ENCODE results near the gene PTTG1IP. TPM values are rescaled to one million over a fixed set of nuclear protein-coding genes. Genes with fewer than 3 reads are reported as not detected.

Gene PTTG1IP
- total and polyA plus RNA-seq, 2 donors from 2014 or later = 187 to 378 TPM

DNA sequence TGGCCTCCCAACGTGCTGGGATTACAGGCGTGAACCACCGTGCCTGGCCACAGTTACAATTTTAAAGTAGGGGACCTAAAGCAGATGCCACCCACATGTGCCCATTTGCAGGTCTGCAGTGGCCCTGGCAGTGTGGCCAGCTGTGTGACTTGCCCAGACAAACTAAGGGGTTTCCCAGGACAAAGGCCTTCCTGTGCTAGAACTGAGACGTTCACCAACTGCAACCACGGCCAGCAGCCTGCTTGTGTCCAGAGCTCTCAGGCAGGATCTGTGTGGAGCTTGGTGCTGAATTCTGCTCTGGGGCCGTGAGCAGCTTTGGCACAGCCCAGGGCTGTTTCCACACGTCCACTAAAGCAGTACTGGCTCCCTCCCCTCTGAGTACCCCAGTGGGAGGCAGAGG is 10.6 kb upstream of the PTTG1IP start:
- intact Hi-C loops (cut with DNase I) = no loop called here
- DNase-seq (peak in 1 of 5 donors; percentile 49), FAIRE-seq (no peak)
- Histone ChIP-seq H3K27me3 (ENCODE audit: control insufficient read depth, insufficient read depth, low read length) (no peaks in the 10 kb centered on the region), H3K36me3 (ENCODE audit: control insufficient read depth in 2 of 3, insufficient read depth in 3 of 3, low read length in 3 of 3) (no peaks in the 10 kb centered on the region), H3K4me3 (ENCODE audit: low read length in 3 of 3) (no peak overlapping the region), H3K9me3 (ENCODE audit: control insufficient read depth in 2 of 3, insufficient read depth in 1 of 3, low read length in 3 of 3) (no peaks in the 10 kb centered on the region), H3K4me1 (ENCODE audit: control insufficient read depth in 2 of 3, insufficient read depth in 2 of 3, low read depth in 1 of 3, low read length in 3 of 3) (peaks cover 0 to 15% (median 7%) of the 10 kb centered on the region in 3 donors), H3K27ac (ENCODE audit: low read depth in 2 of 2, low read length in 2 of 2) (no peak overlapping the region), H3K9ac (ENCODE audit: low read length in 3 of 3) (no peak overlapping the region)
- no peak for TF ChIP-seq CTCF (IDR thresholded peaks at IDR 0.05; ENCODE audit: borderline replicate concordance, extremely low read depth, insufficient read depth)

- Histone ChIP-seq H3K9me3 (ENCODE audit: control insufficient read depth in 2 of 3, insufficient read depth in 1 of 3, low read length in 3 of 3) (no peaks in the 10 kb centered on the region), H3K27ac (ENCODE audit: low read depth in 2 of 2, low read length in 2 of 2) (no peak overlapping the region), H3K9ac (ENCODE audit: low read length in 3 of 3) (no peak overlapping the region), H3K27me3 (ENCODE audit: control insufficient read depth, insufficient read depth, low read length) (no peaks in the 10 kb centered on the region), H3K4me1 (ENCODE audit: control insufficient read depth in 2 of 3, insufficient read depth in 2 of 3, low read depth in 1 of 3, low read length in 3 of 3) (peaks cover 0 to 18% (median 10%) of the 10 kb centered on the region in 3 donors), H3K4me3 (ENCODE audit: low read length in 3 of 3) (no peak overlapping the region), H3K36me3 (ENCODE audit: control insufficient read depth in 2 of 3, insufficient read depth in 3 of 3, low read length in 3 of 3) (no peaks in the 10 kb centered on the region)
- FAIRE-seq (no peak), DNase-seq (peak in 1 of 5 donors; percentile 68)
- no peak for TF ChIP-seq CTCF (IDR thresholded peaks at IDR 0.05; ENCODE audit: borderline replicate concordance, extremely low read depth, insufficient read depth)
- intact Hi-C loops (cut with DNase I) = no loop called here
These were observed 9.8 kb upstream of the PTTG1IP start for GRCh38 chr21:44883250-44883649.

DNA sequence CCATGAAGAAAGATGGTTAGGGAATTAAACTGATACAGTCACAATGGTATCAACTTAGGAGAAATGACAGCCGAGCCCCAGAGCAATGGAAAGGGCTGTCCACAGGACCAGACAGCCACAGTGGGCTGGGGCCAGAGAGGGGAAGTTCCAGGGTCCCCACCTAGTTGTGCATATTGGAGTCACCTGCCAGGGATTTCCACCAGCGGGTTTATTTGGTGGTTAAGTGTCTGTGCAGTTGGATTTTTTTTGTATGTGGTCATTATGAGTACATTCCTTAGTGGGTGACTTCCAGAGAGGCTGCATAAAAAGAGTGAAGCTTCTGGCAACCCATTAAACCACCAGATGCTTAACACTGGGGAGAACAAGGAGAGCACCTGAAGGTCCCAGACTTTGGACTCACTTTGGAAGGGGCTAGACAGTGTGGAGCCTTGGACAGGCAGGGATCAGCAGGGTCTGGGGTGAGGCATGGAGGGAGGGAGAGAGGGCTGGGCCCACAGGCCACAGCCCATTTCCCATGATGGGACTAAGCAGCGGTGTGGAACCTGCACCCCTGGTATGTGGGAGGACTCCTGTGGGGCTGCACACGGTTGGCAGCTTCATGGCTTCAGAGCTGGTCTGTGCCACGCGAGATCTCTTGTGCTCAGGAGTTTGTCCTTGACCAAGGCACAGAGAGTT is 7.8 kb upstream of the PTTG1IP start:
- H3K9ac ChIP-seq (ENCODE audit: low read length in 3 of 3) = no peak overlapping the region
- intact Hi-C loops (cut with DNase I) = no loop called here

More for the DNA sequence above, 7.8 kb upstream of the PTTG1IP start:
- Histone ChIP-seq H3K36me3 (ENCODE audit: control insufficient read depth in 2 of 3, insufficient read depth in 3 of 3, low read length in 3 of 3) (no peaks in the 10 kb centered on the region), H3K27me3 (ENCODE audit: control insufficient read depth, insufficient read depth, low read length) (no peaks in the 10 kb centered on the region), H3K4me1 (ENCODE audit: control insufficient read depth in 2 of 3, insufficient read depth in 2 of 3, low read depth in 1 of 3, low read length in 3 of 3) (peaks cover 0 to 18% (median 10%) of the 10 kb centered on the region in 3 donors), H3K4me3 (ENCODE audit: low read length in 3 of 3) (no peak overlapping the region), H3K9me3 (ENCODE audit: control insufficient read depth in 2 of 3, insufficient read depth in 1 of 3, low read length in 3 of 3) (no peaks in the 10 kb centered on the region), H3K27ac (ENCODE audit: low read depth in 2 of 2, low read length in 2 of 2) (peak overlapping the region in 1 of 2 donors; percentile 45)
- FAIRE-seq (no peak), DNase-seq (peak in 4 of 5 donors; percentile 47 to 66 (median 61))
- no peak for TF ChIP-seq CTCF (IDR thresholded peaks at IDR 0.05; ENCODE audit: borderline replicate concordance, extremely low read depth, insufficient read depth)
